Activated CD4-positive, alpha-beta memory T cell treated with anti-CD3 and anti-CD28 coated beads for 36 hours (primary cell): ENCODE data around the gene MTOR. TPM values are rescaled to one million over a fixed set of nuclear protein-coding genes. Genes with fewer than 3 reads are reported as not detected.
"Not testable (repeated sequence)": the region's sequence is repeated elsewhere in the genome, so short reads cannot be mapped to it uniquely, and the experiment has no call there.

Experiments used
- CTCF ChIA-PET: fragments of 350-600 bp; sonication (Branson Sonifier 250); formaldehyde crosslinking; loops from one replicate; lab custom pipeline; 2021; ENCODE audit warnings: antibody characterized with exemption, inconsistent platforms; lab: Charles Lee
- POLR2A ChIA-PET: fragments of 350-600 bp; sonication (Branson Sonifier 250); formaldehyde crosslinking; loops from one replicate; lab custom pipeline; 2021; ENCODE audit warnings: antibody characterized with exemption; lab: Charles Lee
- DNase-seq: peaks from one replicate; pipeline ENCODE4 v3.0.0-alpha.2; 2020
- H3K27ac Mint-ChIP-seq: one replicate; pipeline ENCODE4 v1.8.0; 2021; ENCODE audit warnings: mixed read lengths
- H3K27me3 Mint-ChIP-seq: one replicate; pipeline ENCODE4 v1.8.0; 2021; ENCODE audit warnings: mixed read lengths
- H3K36me3 Mint-ChIP-seq: one replicate; pipeline ENCODE4 v1.8.0; 2021; ENCODE audit warnings: mixed read lengths
- H3K4me1 Mint-ChIP-seq: one replicate; pipeline ENCODE4 v1.8.0; 2021; ENCODE audit warnings: low read depth, mixed read lengths
- H3K4me3 Mint-ChIP-seq: one replicate; pipeline ENCODE4 v1.8.0; 2021; ENCODE audit warnings: mild to moderate bottlenecking, mixed read lengths
- H3K9me3 Mint-ChIP-seq: one replicate; pipeline ENCODE4 v1.8.0; 2021; ENCODE audit warnings: mixed read lengths
- intact Hi-C: fragments of 100-400 bp; cut with micrococcal nuclease; formaldehyde crosslinking; loops from one replicate; pipeline ENCODE4 v1.15.1; 2023
- total RNA-seq, 2 experiments: library from RNA; stranded (reverse); gene quantifications; one replicate each; pipeline ENCODE4 v1.2.3, GENCODE V29; 2021

The MTOR gene
- total RNA-seq, 2 experiments from 2014 or later: 35.8 to 39.4 TPM

GRCh38 chr1:11279152-11279551 is 16.8 kb upstream of the MTOR start:
- ChIA-PET POLR2A (no interaction called here), CTCF (no interaction called here)
- no peaks in the 10 kb centered on the region for H3K27me3 Mint-ChIP-seq
- H3K9me3 Mint-ChIP-seq: no peaks in the 10 kb centered on the region
- no peak overlapping the region for H3K4me3 Mint-ChIP-seq
- intact Hi-C loops: no loop called here
- no peak overlapping the region for H3K27ac Mint-ChIP-seq
- peaks cover 72% of the 10 kb centered on the region for H3K4me1 Mint-ChIP-seq
- H3K36me3 Mint-ChIP-seq: peaks cover 29% of the 10 kb centered on the region
- no peak for DNase-seq

GRCh38 chr1:11273595-11274234 is 11.4 kb upstream of the MTOR start:
- POLR2A ChIA-PET: interaction anchor here (1.0 to 3.1 kb wide), 4 partner anchors 10 to 636 kb away, joined by 3 to 23 read pairs (median 3); partner anchors contain the start of gene MTOR
- H3K27me3 Mint-ChIP-seq: no peaks in the 10 kb centered on the region
- peaks cover 33% of the 10 kb centered on the region for H3K4me1 Mint-ChIP-seq
- H3K36me3 Mint-ChIP-seq: peaks cover 22% of the 10 kb centered on the region
- H3K9me3 Mint-ChIP-seq: no peaks in the 10 kb centered on the region
- peak overlapping the region; percentile 89 for H3K27ac Mint-ChIP-seq
- intact Hi-C loops: loop anchor here (1.0 to 5.0 kb wide), 2 partner anchors 11 to 634 kb away; partner anchors contain the start of gene MTOR
- peak overlapping the region; percentile 96 for H3K4me3 Mint-ChIP-seq
- no peak for DNase-seq
- CTCF ChIA-PET: no interaction called here

DNA sequence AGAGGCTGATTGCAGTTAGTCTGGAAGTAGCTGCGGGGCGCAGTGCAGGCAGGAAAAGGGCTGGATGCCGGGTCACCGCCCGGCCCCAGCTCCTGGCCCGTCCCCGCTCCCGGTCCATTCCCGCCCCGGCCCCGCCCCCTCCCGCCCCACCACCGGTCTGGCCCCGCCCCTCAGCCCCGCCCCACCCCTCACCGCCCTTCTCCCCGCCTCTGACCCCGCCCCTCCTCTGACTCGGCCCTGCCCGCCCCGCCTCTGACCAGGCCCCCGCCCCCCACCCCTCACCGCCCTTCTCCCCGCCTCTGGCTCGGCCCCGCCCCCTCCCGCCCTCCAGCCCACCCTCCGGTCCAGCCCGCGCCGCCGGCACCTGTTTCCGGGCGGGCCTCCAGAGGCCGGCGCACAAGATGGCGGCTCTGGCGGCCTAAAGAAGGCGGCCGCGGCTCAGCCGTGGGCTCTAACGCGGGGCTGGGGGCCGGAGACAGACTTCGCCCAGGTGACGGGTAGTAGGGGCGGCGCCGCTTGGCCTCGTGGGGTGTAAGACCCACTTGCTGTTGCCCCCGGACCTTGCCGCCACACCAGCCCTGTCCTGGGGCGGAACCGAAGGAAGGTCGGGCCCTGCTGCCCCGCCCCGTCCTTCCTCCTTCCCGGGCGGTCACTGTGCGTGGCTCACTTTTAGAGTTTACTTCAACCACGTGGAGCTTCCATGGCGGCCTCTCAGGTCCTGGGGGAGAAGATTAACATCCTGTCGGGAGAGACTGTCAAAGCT is 10.7 kb upstream of the MTOR start, which contains the start of gene UBIAD1:
Gene UBIAD1 (plus strand): TSS at position 367 of the 763 bp plus-strand sequence. CDS start 334 bp downstream, at position 701.
- DNase-seq: peak; percentile 90
- CTCF ChIA-PET: interaction anchor here (0.6 to 0.8 kb wide), 2 partner anchors 9 to 86 kb away, joined by 3 read pairs; no protein-coding TSS in a partner anchor
- Mint-ChIP-seq H3K4me1 (peaks cover 30% of the 10 kb centered on the region), H3K4me3 (peak within 1 kb of the TSS; percentile 96), H3K36me3 (peaks cover 19% of the 10 kb centered on the region), H3K27ac (peak within 1 kb of the TSS; percentile 89), H3K27me3 (no peaks in the 10 kb centered on the region), H3K9me3 (no peaks in the 10 kb centered on the region)
- POLR2A ChIA-PET: interaction anchor here (1.0 to 3.1 kb wide), 4 partner anchors 10 to 637 kb away, joined by 3 to 23 read pairs (median 3); partner anchors contain the start of gene MTOR
- intact Hi-C loops: loop anchor here (1.0 to 5.0 kb wide), 2 partner anchors 11 to 634 kb away; partner anchors contain the start of gene MTOR

DNA sequence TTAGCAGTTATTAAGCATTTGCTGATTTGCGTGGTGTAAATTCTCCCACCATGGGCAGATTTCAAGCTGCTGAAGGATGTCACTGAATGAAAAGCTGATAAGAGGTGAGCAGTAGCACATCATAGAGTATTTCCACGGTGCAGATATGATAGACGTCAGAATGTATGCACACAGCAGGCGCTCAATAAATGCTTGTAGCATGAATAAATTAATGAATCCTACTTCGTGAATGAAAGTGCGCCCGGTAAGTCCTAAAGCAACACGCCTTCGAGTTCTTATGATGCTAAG is 10.1 kb upstream of the MTOR start:
- Mint-ChIP-seq H3K36me3 (peaks cover 17% of the 10 kb centered on the region), H3K4me1 (peaks cover 27% of the 10 kb centered on the region), H3K4me3 (peak overlapping the region; percentile 4), H3K27ac (no peak overlapping the region), H3K27me3 (no peaks in the 10 kb centered on the region), H3K9me3 (no peaks in the 10 kb centered on the region)
- ChIA-PET POLR2A (interaction anchor here (3.1 kb wide), 1 partner anchor 10 kb away, joined by 23 read pairs; the partner anchor contains the start of gene MTOR), CTCF (interaction anchor here (0.6 to 0.8 kb wide), 2 partner anchors 9 to 86 kb away, joined by 3 read pairs; no protein-coding TSS in a partner anchor)
- intact Hi-C loops: loop anchor here (5.0 kb wide), 1 partner anchor 635 kb away; no protein-coding TSS in a partner anchor
- no peak for DNase-seq

DNA sequence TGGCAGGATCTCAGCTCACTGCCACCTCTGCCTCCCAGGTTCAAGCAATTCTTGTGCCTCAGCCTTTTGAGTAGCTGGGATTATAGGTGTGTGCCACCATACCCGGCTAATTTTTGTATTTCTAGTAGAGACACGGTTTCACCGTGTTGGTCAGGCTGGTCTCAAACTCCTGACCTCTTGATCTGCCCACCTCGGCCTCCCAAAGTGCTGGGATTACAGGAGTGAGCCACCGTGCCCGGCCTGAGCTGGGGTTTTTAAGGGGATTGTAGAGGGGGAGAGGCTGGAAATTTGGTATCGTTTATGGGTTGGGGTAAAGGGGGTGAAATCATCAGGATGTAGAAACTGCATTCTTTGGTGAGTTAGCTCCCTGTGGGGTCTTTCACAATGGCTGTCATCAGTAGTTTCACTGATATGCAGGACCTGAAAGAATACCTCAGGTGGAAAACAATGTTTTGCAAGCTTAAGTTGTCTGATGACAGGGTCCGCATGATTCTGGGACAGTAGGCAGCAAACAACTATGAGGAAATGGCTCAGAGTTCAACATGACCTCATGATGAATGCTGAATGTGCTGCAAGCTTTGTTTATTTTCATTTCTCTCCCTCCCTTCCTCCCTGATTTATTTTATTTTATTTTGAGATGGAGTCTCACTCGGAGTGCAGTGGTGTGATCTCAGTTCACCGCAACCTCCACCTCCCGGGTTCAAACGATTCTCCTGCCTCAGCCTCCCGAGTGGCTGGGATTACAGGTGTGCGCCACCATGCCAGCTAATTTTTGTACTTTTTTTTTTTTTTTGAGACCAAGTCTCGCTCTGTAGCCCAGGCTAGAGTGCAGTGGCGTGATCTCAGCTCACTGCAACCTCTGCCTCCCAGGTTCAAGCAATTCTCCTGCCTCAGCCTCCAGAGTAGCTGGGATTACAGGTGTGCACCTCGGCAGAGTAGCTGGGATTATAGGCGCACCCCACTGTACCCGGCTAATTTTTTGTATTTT is 5.3 kb upstream of the MTOR start:
- H3K9me3 Mint-ChIP-seq, H3K36me3 Mint-ChIP-seq, H3K27me3 Mint-ChIP-seq, H3K4me1 Mint-ChIP-seq, H3K27ac Mint-ChIP-seq, DNase-seq, H3K4me3 Mint-ChIP-seq, POLR2A ChIA-PET, CTCF ChIA-PET: not testable (repeated sequence)
- intact Hi-C loops: loop anchor here (10.0 kb wide), 1 partner anchor 203 kb away; the partner anchor contains the start of gene SRM

DNA sequence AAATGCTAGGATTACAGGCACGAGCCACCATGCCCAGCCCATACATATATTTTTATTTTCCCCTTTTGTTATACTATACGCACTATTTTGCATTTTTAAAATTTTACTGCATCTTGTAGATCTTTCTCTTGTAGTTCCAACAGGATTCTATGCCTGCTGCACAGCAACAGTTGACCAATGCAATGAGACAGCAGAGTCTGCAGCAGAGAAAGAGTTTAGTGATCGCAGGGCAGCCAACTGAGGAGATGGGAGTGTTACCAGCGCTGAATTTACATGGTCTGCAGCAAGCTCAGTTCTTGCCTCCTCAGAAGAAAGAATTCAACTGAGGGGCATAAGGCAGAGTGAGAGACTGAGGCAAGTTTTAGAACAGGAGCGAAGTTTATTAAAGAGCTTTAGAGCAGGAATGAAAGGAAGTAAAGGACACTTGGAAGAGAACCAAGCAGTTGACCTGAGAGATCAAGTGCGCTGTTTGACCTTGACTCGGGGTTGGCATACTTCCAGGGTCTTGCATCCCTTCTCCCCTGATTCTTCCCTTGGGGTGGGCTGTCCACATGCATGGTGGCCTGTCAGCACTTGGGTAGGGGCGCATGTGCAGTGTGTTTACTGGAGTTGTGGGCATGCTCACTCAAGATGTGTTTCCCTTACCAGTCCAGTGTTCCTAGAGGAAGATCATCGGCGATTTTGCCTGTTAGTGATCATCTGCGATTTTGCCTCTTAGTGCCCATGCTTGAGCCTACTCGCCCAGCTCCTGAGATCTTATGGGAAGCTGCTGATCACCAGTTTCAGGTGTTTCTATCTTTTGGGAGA is 4.1 kb upstream of the MTOR start:
- Mint-ChIP-seq H3K27ac (no peak overlapping the region), H3K27me3 (no peaks in the 10 kb centered on the region), H3K4me1 (peaks cover 9% of the 10 kb centered on the region), H3K9me3 (no peaks in the 10 kb centered on the region), H3K36me3 (no peaks in the 10 kb centered on the region), H3K4me3 (no peak overlapping the region)
- no peak for DNase-seq
- POLR2A ChIA-PET: no interaction called here
- CTCF ChIA-PET: interaction anchor here (1.6 kb wide), 1 partner anchor 229 kb away, joined by 4 read pairs; no protein-coding TSS in a partner anchor
- intact Hi-C loops: loop anchor here (10.0 kb wide), 1 partner anchor 202 kb away; the partner anchor contains the start of gene SRM

- H3K36me3 Mint-ChIP-seq: peaks cover 48% of the 10 kb centered on the region
- H3K27me3 Mint-ChIP-seq: no peaks in the 10 kb centered on the region
- CTCF ChIA-PET: interaction anchor here (1.0 to 1.1 kb wide), 2 partner anchors 13 to 218 kb away, joined by 3 to 4 read pairs; no protein-coding TSS in a partner anchor
These were observed 6.1 kb downstream of the MTOR start for GRCh38 chr1:11256299-11256698.

DNA sequence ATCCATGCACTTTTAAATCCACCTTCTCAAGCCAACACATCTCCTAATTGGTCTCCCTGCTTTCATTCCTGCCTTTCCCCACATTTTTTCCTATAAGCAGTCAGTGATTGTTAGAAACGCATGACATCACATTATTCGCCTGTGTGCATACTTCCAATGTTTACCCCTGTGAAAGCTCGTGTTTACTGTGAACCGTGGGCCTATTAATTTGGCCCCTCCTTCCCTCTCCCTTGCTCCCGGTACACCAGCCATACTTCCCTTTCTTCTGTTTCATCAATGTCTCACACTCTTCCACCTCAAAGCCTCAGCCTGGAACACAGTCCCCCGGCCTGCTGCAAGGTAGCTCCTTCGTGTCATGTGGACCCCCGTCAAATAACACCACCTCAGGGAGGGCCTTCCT is 9.1 kb downstream of the MTOR start:
- ChIA-PET POLR2A (interaction anchor here (0.7 kb wide), 1 partner anchor 36 kb away, joined by 3 read pairs; no protein-coding TSS in a partner anchor), CTCF (interaction anchor here (0.9 kb wide), 1 partner anchor 216 kb away, joined by 3 read pairs; no protein-coding TSS in a partner anchor)
- no peak overlapping the region for H3K27ac Mint-ChIP-seq
- H3K36me3 Mint-ChIP-seq: peaks cover 50% of the 10 kb centered on the region
- H3K27me3 Mint-ChIP-seq: no peaks in the 10 kb centered on the region
- peaks cover 2% of the 10 kb centered on the region for H3K4me1 Mint-ChIP-seq
- no peak overlapping the region for H3K4me3 Mint-ChIP-seq
- intact Hi-C loops: no loop called here
- DNase-seq: no peak
- H3K9me3 Mint-ChIP-seq: no peaks in the 10 kb centered on the region

More at GRCh38 chr1:11256299-11256698, 6.1 kb downstream of the MTOR start:
- no peak for DNase-seq
- Mint-ChIP-seq H3K9me3 (no peaks in the 10 kb centered on the region), H3K4me3 (no peak overlapping the region), H3K27ac (no peak overlapping the region), H3K4me1 (peaks cover 4% of the 10 kb centered on the region)
- intact Hi-C loops: no loop called here
- POLR2A ChIA-PET: no interaction called here

DNA sequence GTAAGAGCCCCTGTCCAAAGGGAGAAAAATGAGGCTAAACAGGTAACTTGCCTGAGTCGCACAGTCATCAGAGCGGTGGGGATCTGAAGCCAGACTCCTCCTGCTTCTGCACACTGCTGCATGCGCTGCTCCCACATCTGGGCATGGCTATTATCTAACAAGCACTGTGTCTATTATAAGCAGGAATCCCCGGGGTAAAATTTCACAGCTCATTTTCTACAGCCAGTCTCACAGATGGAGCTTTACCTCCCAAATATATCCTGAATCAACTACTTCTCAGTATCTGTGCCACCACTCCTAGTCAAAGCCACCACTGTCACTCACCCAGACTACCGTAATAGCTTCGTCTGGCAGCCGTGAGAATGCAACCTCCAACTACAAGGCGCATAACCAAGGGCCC is 9.8 kb downstream of the MTOR start:
- no peak for DNase-seq
- ChIA-PET POLR2A (no interaction called here), CTCF (interaction anchor here (0.9 to 2.6 kb wide), 2 partner anchors 11 to 215 kb away, joined by 3 to 15 read pairs; no protein-coding TSS in a partner anchor)
- Mint-ChIP-seq H3K9me3 (no peaks in the 10 kb centered on the region), H3K36me3 (peaks cover 44% of the 10 kb centered on the region), H3K4me3 (no peak overlapping the region), H3K27ac (no peak overlapping the region), H3K27me3 (no peaks in the 10 kb centered on the region), H3K4me1 (peaks cover 2% of the 10 kb centered on the region)
- intact Hi-C loops: no loop called here

GRCh38 chr1:11248169-11248568 is 14.2 kb downstream of the MTOR start:
- Mint-ChIP-seq H3K27me3 (no peaks in the 10 kb centered on the region), H3K4me3 (no peak overlapping the region), H3K36me3 (peaks cover 34% of the 10 kb centered on the region), H3K4me1 (peaks cover 14% of the 10 kb centered on the region), H3K27ac (no peak overlapping the region), H3K9me3 (no peaks in the 10 kb centered on the region)
- ChIA-PET CTCF (interaction anchor here (1.1 kb wide), 1 partner anchor 11 kb away, joined by 3 read pairs; no protein-coding TSS in a partner anchor), POLR2A (no interaction called here)
- DNase-seq: no peak
- intact Hi-C loops: no loop called here
